NCI-H1436 treated with DMSO at 0.1 percent for 48 hours (cell line): ENCODE data around the gene SEMA3B.
"Not testable (repeated sequence)": the region's sequence is repeated elsewhere in the genome, so short reads cannot be mapped to it uniquely, and the experiment has no call there.

ENCODE experiments used
- DNase-seq: peaks from one replicate; lab custom pipeline; 2025; lab: John Stamatoyannopoulos, UW

SEMA3B gene

GRCh38 chr3:50272911-50273688, 4.2 kb downstream of the SEMA3B start:
- DNase-seq: no peak

- no peak for DNase-seq
Measured at GRCh38 chr3:50273689-50274065, 4.7 kb downstream of the SEMA3B start.

GRCh38 chr3:50274371-50275104, 5.6 kb downstream of the SEMA3B start:
- no peak for DNase-seq

GRCh38 chr3:50275141-50275995, 6.4 kb downstream of the SEMA3B start:
- no peak for DNase-seq

- DNase-seq: no peak
Measured at GRCh38 chr3:50275996-50276761, 7.2 kb downstream of the SEMA3B start.

GRCh38 chr3:50276762-50277101, 7.8 kb downstream of the SEMA3B start:
- DNase-seq: no peak

GRCh38 chr3:50278123-50278879, 9.4 kb downstream of the SEMA3B start:
- DNase-seq: no peak

- no peak for DNase-seq
Measured at GRCh38 chr3:50278880-50279224, 9.9 kb downstream of the SEMA3B start, which contains the start of gene LSMEM2. TSS of gene LSMEM2 (plus strand) at chr3:50279087. CDS start at chr3:50279114, 27 bp downstream.

- DNase-seq: no peak
Measured at GRCh38 chr3:50279255-50280016, 10.5 kb downstream of the SEMA3B start.

GRCh38 chr3:50284121-50284520, 15.2 kb downstream of the SEMA3B start:
- DNase-seq: not testable (repeated sequence)

GRCh38 chr3:50286322-50287227, 17.6 kb downstream of the SEMA3B start:
- DNase-seq: no peak

- DNase-seq: no peak
Measured at GRCh38 chr3:50287262-50287661, 18.3 kb downstream of the SEMA3B start.

- no peak for DNase-seq
Measured at GRCh38 chr3:50288387-50289007, 19.6 kb downstream of the SEMA3B start.

GRCh38 chr3:50289130-50289529, 20.2 kb downstream of the SEMA3B start:
- no peak for DNase-seq

- DNase-seq: no peak
Measured at GRCh38 chr3:50290161-50290641, 21.3 kb downstream of the SEMA3B start.

GRCh38 chr3:50292159-50293078, 23.5 kb downstream of the SEMA3B start, which contains the start of gene IFRD2:
TSS of gene IFRD2 (minus strand) at chr3:50292429. CDS start at chr3:50292274, 155 bp downstream.
- DNase-seq: peak; percentile 64

GRCh38 chr3:50293079-50293801, 24.3 kb downstream of the SEMA3B start:
- no peak for DNase-seq
